H1 (cell line): ENCODE measurements around the gene TNIK. TPM values are rescaled to one million over a fixed set of nuclear protein-coding genes. Genes with fewer than 3 reads are reported as not detected.

Source experiments
- CTCF ChIA-PET: fragments of 300-600 bp; sonication (Branson Sonifier 250); formaldehyde crosslinking; loops from one replicate; lab custom pipeline; 2021; ENCODE audit not compliant: partially characterized antibody; lab: Charles Lee
- POLR2A ChIA-PET: fragments of 300-600 bp; sonication (Branson Sonifier 250); formaldehyde crosslinking; loops from one replicate; lab custom pipeline; 2021; ENCODE audit warnings: inconsistent platforms; ENCODE audit not compliant: partially characterized antibody; lab: Charles Lee
- DNase-seq, 2 experiments: peaks; one replicate each; pipeline versions ENCODE4 v3.0.0 to v3.0.0-alpha.2; 2010 to 2022; ENCODE audit warnings: low spot score in 2 of 2, low read depth in 1 of 2, mixed read lengths in 1 of 2
- FAIRE-seq: peaks from 2 replicates; lab custom pipeline; 2011; peaks lifted over from hg19 to GRCh38; lab: Jason Lieb, UNC
- H2AFZ ChIP-seq: 2 replicates; pipeline ENCODE4 v1.8.1; 2012; ENCODE audit warnings: low read length, inconsistent platforms
- H2AK5ac ChIP-seq: 2 replicates; pipeline ENCODE4 v1.6.1; 2013; ENCODE audit warnings: low read depth, low read length
- H2BK120ac ChIP-seq: replicated peaks from 2 replicates; pipeline ENCODE3; 2013; ENCODE audit warnings: low read depth, low read length, inconsistent platforms
- H2BK12ac ChIP-seq: 2 replicates; pipeline ENCODE4 v1.6.1; 2013; ENCODE audit warnings: low read depth, low read length
- H2BK15ac ChIP-seq: 2 replicates; pipeline ENCODE4 v1.6.1; 2013; ENCODE audit warnings: low read length
- H2BK20ac ChIP-seq: 2 replicates; pipeline ENCODE4 v1.6.1; 2013; ENCODE audit warnings: low read length
- H2BK5ac ChIP-seq: 2 replicates; pipeline ENCODE4 v1.6.1; 2013; ENCODE audit warnings: low read depth, low read length
- H3K14ac ChIP-seq: 2 replicates; pipeline ENCODE4 v1.6.1; 2013; ENCODE audit warnings: inconsistent platforms; ENCODE audit not compliant: insufficient read length
- H3K18ac ChIP-seq: 2 replicates; pipeline ENCODE4 v1.6.1; 2013; ENCODE audit warnings: low read length; ENCODE audit errors: extremely low read depth
- H3K23ac ChIP-seq: 2 replicates; pipeline ENCODE4 v1.6.1; 2013; ENCODE audit warnings: inconsistent platforms; ENCODE audit not compliant: insufficient read length
- H3K23me2 ChIP-seq: 2 replicates; pipeline ENCODE4 v1.6.1; 2013; ENCODE audit warnings: low read depth, low read length
- H3K27ac ChIP-seq: 2 replicates; pipeline ENCODE4 v1.6.1; 2011; ENCODE audit warnings: low read depth, low read length, inconsistent platforms
- H3K27me3 ChIP-seq, 4 experiments: replicated peaks in 1 of 4; 1 replicate in 1 of 4; 2 replicates in 3 of 4; pipeline versions ENCODE4 v1.6.1 to v1.8.1; 2011 to 2013; ENCODE audit warnings: low read length in 3 of 4, mild to moderate bottlenecking in 3 of 4, inconsistent platforms in 2 of 4, mixed read lengths in 2 of 4, moderate library complexity in 1 of 4; ENCODE audit not compliant: control insufficient read depth in 3 of 4, insufficient read depth in 3 of 4; ENCODE audit errors: extremely low read depth in 1 of 4
- H3K36me3 ChIP-seq, 4 experiments: 2 replicates each; pipeline versions ENCODE4 v1.6.1 to v1.8.1; 2011 to 2013; ENCODE audit warnings: mild to moderate bottlenecking in 4 of 4, low read length in 3 of 4, moderate library complexity in 2 of 4, control low read depth in 1 of 4, inconsistent platforms in 1 of 4; ENCODE audit not compliant: insufficient read depth in 4 of 4, control insufficient read depth in 2 of 4
- H3K4ac ChIP-seq: replicated peaks from 2 replicates; pipeline ENCODE3; 2013; ENCODE audit warnings: low read length, low read depth, mixed read lengths, inconsistent platforms; ENCODE audit not compliant: insufficient read length
- H3K4me1 ChIP-seq, 4 experiments: replicated peaks in 1 of 4; 1 replicate in 1 of 4; 2 replicates in 3 of 4; pipeline versions ENCODE4 v1.6.1 to v1.8.1; 2011 to 2013; ENCODE audit warnings: low read length in 3 of 4, inconsistent platforms in 2 of 4, mixed read lengths in 1 of 4; ENCODE audit not compliant: insufficient read depth in 4 of 4, control insufficient read depth in 3 of 4
- H3K4me2 ChIP-seq, 2 experiments: 2 replicates each; pipeline versions ENCODE4 v1.6.1 to v1.8.1; 2011 to 2013; ENCODE audit warnings: low read depth in 2 of 2, low read length in 2 of 2, control low read depth in 1 of 2, inconsistent platforms in 1 of 2, mild to moderate bottlenecking in 1 of 2; ENCODE audit not compliant: insufficient read depth in 1 of 2
- H3K4me3 ChIP-seq, 4 experiments: fragments of 200-600, 300-600 bp in 1 of 4; sonication (generic), shearing (Covaris generic), sonication (Bioruptor Twin) in 1 of 4; 2 replicates each; pipeline versions ENCODE4 v1.5.1 to v1.8.1; 2011 to 2016; ENCODE audit warnings: low read length in 4 of 4, low read depth in 3 of 4, control low read depth in 2 of 4, inconsistent platforms in 2 of 4, mild to moderate bottlenecking in 2 of 4, mixed read lengths in 1 of 4, moderate library complexity in 1 of 4; ENCODE audit not compliant: insufficient read depth in 2 of 4; ENCODE audit errors: extremely low read depth in 1 of 4
- H3K56ac ChIP-seq: replicated peaks from 2 replicates; pipeline ENCODE3; 2013; ENCODE audit warnings: low read depth, mild to moderate bottlenecking, mixed read lengths, low read length, inconsistent platforms; ENCODE audit not compliant: insufficient read length
- H3K79me1 ChIP-seq: 2 replicates; pipeline ENCODE4 v1.6.1; 2013; ENCODE audit warnings: low read depth, low read length, control low read depth
- H3K79me2 ChIP-seq, 2 experiments: 2 replicates each; pipeline versions ENCODE4 v1.6.1 to v1.8.1; 2012 to 2013; ENCODE audit warnings: low read length in 2 of 2, mild to moderate bottlenecking in 2 of 2, inconsistent platforms in 1 of 2; ENCODE audit not compliant: insufficient read depth in 2 of 2, control insufficient read depth in 1 of 2
- H3K9ac ChIP-seq, 4 experiments: replicated peaks in 1 of 4; 1 replicate in 1 of 4; 2 replicates in 3 of 4; pipeline versions ENCODE4 v1.6.1 to v1.8.1; 2011 to 2013; ENCODE audit warnings: low read depth in 3 of 4, low read length in 3 of 4, control low read depth in 2 of 4, mild to moderate bottlenecking in 2 of 4, moderate library complexity in 2 of 4, inconsistent platforms in 1 of 4; ENCODE audit errors: extremely low read depth in 1 of 4
- H3K9me3 ChIP-seq, 2 experiments: 2 replicates each; pipeline versions ENCODE4 v1.6.1 to v1.8.1; 2012 to 2013; ENCODE audit warnings: mild to moderate bottlenecking in 2 of 2, moderate library complexity in 2 of 2, control low read depth in 1 of 2, inconsistent platforms in 1 of 2, low read depth in 1 of 2, low read length in 1 of 2, mixed read lengths in 1 of 2; ENCODE audit not compliant: insufficient read depth in 2 of 2
- H4K20me1 ChIP-seq, 2 experiments: replicated peaks in 1 of 2; 2 replicates each; pipeline versions ENCODE3 to v1.8.1; 2011 to 2013; ENCODE audit warnings: inconsistent platforms in 2 of 2, low read length in 2 of 2, mild to moderate bottlenecking in 1 of 2; ENCODE audit not compliant: insufficient read depth in 2 of 2, control insufficient read depth in 1 of 2
- H4K5ac ChIP-seq: 2 replicates; pipeline ENCODE4 v1.6.1; 2013; ENCODE audit warnings: low read length, low read depth, mixed read lengths, inconsistent platforms; ENCODE audit not compliant: insufficient read length
- H4K8ac ChIP-seq: 2 replicates; pipeline ENCODE4 v1.8.0; 2013; ENCODE audit warnings: mild to moderate bottlenecking, moderate library complexity, low read length, inconsistent platforms; ENCODE audit not compliant: insufficient read depth; ENCODE audit errors: extremely low read depth
- H4K91ac ChIP-seq: replicated peaks from 2 replicates; pipeline ENCODE3; 2013; ENCODE audit warnings: low read length, mixed read lengths, inconsistent platforms; ENCODE audit not compliant: insufficient read length
- CBX8 ChIP-seq: fragments of 300-800, 300-1000 bp; sonication (generic); IDR thresholded peaks from 2 replicates; pipeline ENCODE4 v1.7.1; 2016; ENCODE audit warnings: low read depth, low read length, borderline replicate concordance
- GABPA ChIP-seq: IDR thresholded peaks from 2 replicates; pipeline ENCODE4 v1.6.1; 2011; ENCODE audit warnings: mild to moderate bottlenecking, low read length, moderate library complexity, borderline replicate concordance; ENCODE audit not compliant: insufficient read depth
- HDAC6 ChIP-seq: IDR thresholded peaks from one replicate; pipeline ENCODE4 v1.7.1; 2012; ENCODE audit warnings: low read depth, mild to moderate bottlenecking, inconsistent platforms, low read length, moderate library complexity
- JUN ChIP-seq: IDR thresholded peaks from 2 replicates; pipeline ENCODE4 v1.6.1; 2011; ENCODE audit warnings: low read depth, mild to moderate bottlenecking, improper control_type of control experiment, low read length
- NANOG ChIP-seq: IDR thresholded peaks from 2 replicates; pipeline ENCODE4 v1.6.1; 2011; ENCODE audit warnings: low read length, low read depth, mild to moderate bottlenecking, inconsistent platforms; ENCODE audit not compliant: insufficient read depth, poor library complexity, severe bottlenecking
- POLR2AphosphoS5 ChIP-seq: IDR thresholded peaks from 2 replicates; pipeline ENCODE4 v1.6.1; 2011; ENCODE audit warnings: low read depth, low read length
- POU5F1 ChIP-seq: IDR thresholded peaks from 2 replicates; pipeline ENCODE4 v1.6.1; 2011; ENCODE audit warnings: low read depth, mild to moderate bottlenecking, low read length, moderate library complexity
- TCF12 ChIP-seq: IDR thresholded peaks from 2 replicates; pipeline ENCODE4 v1.6.1; 2011; ENCODE audit warnings: low read depth, mild to moderate bottlenecking, low read length
- WGBS, 2 experiments: shearing (Covaris generic) in 1 of 2; methylation state at CpG; one replicate each; pipeline versions ENCODE4 v1.1.6 to v1.1.7; 2013 to 2015; ENCODE audit warnings: low lambda C conversion rate in 2 of 2, mixed read lengths in 2 of 2, inconsistent platforms in 1 of 2, low coverage in 1 of 2, missing lambda C conversion rate in 1 of 2; ENCODE audit not compliant: insufficient replicate concordance in 2 of 2, insufficient coverage in 1 of 2, insufficient read length in 1 of 2; ENCODE audit errors: extremely low coverage in 1 of 2, missing lambda C conversion rate in 1 of 2; 5-methylcytosine and 5-hydroxymethylcytosine counted together
- polyA plus RNA-seq, 7 experiments: library from polyadenylated mRNA; depleted of rRNA in 3 of 7; stranded (reverse) in 5 of 7; unstranded in 2 of 7; fragments of >200 nt in 5 of 7; fragments of 200-250 nt in 2 of 7; gene quantifications; 1 replicate in 5 of 7; 2 replicates in 1 of 7; 4 replicates in 1 of 7; pipeline versions ENCODE4 v1.2.1 to v1.2.3, GENCODE V29; 2011 to 2013; ENCODE audit warnings: missing spikeins in 2 of 7, mixed read lengths in 2 of 7
- total RNA-seq: library from RNA; stranded (reverse); fragmentation: NEBNext Ultra II Directional; extraction: Animal tissue kit (Norgen Biotek cat#: 25700); gene quantifications from 2 replicates; pipeline ENCODE4 v1.2.1, GENCODE V29; 2021

The TNIK gene
- total and polyA plus RNA-seq, 2 of the 8 experiments (the other 6 are each of a cell fraction or from before 2014, with no cell fraction given), result 7.4 to 42.0 TPM

- no peak overlapping the region for H2BK20ac ChIP-seq
- H3K23me2 ChIP-seq, result no peaks in the 10 kb centered on the region
- no peak overlapping the region for H2BK5ac ChIP-seq
- H3K18ac ChIP-seq, result no peak overlapping the region
- H2AFZ ChIP-seq, result no peak overlapping the region
- H3K36me3 ChIP-seq, result peaks cover 0 to 4% (median 0%) of the 10 kb centered on the region in 4 experiments; a peak in 3 of 8 replicates
- no peak overlapping the region for H3K4ac ChIP-seq
- CTCF ChIA-PET, result no interaction called here
- H3K4me1 ChIP-seq, result no peaks in the 10 kb centered on the region
- H3K23ac ChIP-seq, result no peak overlapping the region
- FAIRE-seq (no peak), DNase-seq (no peak)
- WGBS, 2 experiments, result 88% methylated on average over 3 of the region's 3 CpGs; no CpG with 5 or more reads in 1 of the 2 experiments
- H3K27me3 ChIP-seq, result no peaks in the 10 kb centered on the region
- H3K4me2 ChIP-seq, result no peak overlapping the region
- no peaks in the 10 kb centered on the region for H4K20me1 ChIP-seq
- no peaks in the 10 kb centered on the region for H3K79me2 ChIP-seq
- no peak overlapping the region for H4K8ac ChIP-seq
- H2BK120ac ChIP-seq, result no peak overlapping the region
- no peak overlapping the region for H2BK15ac ChIP-seq
- H3K9ac ChIP-seq, result no peak overlapping the region
- H3K9me3 ChIP-seq, result no peaks in the 10 kb centered on the region
- H4K5ac ChIP-seq, result no peak overlapping the region
- H2AK5ac ChIP-seq, result no peak overlapping the region
- no peak overlapping the region for H3K56ac ChIP-seq
- POLR2A ChIA-PET, result no interaction called here
- no peak overlapping the region for H3K14ac ChIP-seq
- no peak overlapping the region for H3K27ac ChIP-seq
- H4K91ac ChIP-seq, result no peak overlapping the region
- TF ChIP-seq TCF12 (no peak), POU5F1 (no peak), GABPA (no peak), JUN (no peak), CBX8 (no peak), POLR2AphosphoS5 (no peak), NANOG (no peak), HDAC6 (no peak)
- no peak overlapping the region for H2BK12ac ChIP-seq
- no peak overlapping the region for H3K4me3 ChIP-seq
- no peaks in the 10 kb centered on the region for H3K79me1 ChIP-seq
Measured at GRCh38 chr3:171227828-171228227, 232.4 kb downstream of the TNIK start.
